Thoracic aorta (tissue), 2 donors: Measurements from ENCODE around the gene CTU2. TPM values are rescaled to one million over a fixed set of nuclear protein-coding genes. Genes with fewer than 3 reads are reported as not detected.

Experiments
- ATAC-seq: fragments of 150-250 bp; one replicate; pipeline ENCODE4 v1.8.0; 2017; ENCODE audit warnings: low read depth; ENCODE audit not compliant: insufficient number of reproducible peaks, low FRiP score
- DNase-seq: peaks from one replicate; pipeline ENCODE4 v3.0.0-alpha.2; 2020; ENCODE audit warnings: low spot score
- H3K27ac ChIP-seq, 2 donors: fragments of 200-600 bp; sonication (generic); 1 replicate in 1 of 2; 2 replicates in 1 of 2; pipeline ENCODE4 v1.5.1; 2016; ENCODE audit warnings: mild to moderate bottlenecking in 2 of 2, moderate library complexity in 2 of 2
- H3K27me3 ChIP-seq: fragments of 200-600 bp; sonication (generic); replicated peaks from 2 replicates; pipeline ENCODE4 v1.6.0; 2016; ENCODE audit warnings: mild to moderate bottlenecking; ENCODE audit not compliant: insufficient read depth
- H3K36me3 ChIP-seq: fragments of 200-600 bp; sonication (generic); one replicate; pipeline ENCODE4 v1.5.1; 2016
- H3K4me1 ChIP-seq, 2 donors: fragments of 200-600 bp; sonication (generic); 1 replicate in 1 of 2; 2 replicates in 1 of 2; pipeline versions ENCODE4 v1.5.1 to v1.6.0; 2016; ENCODE audit warnings: low read depth in 2 of 2, mild to moderate bottlenecking in 1 of 2; ENCODE audit not compliant: control insufficient read depth in 1 of 2
- H3K4me3 ChIP-seq: fragments of 200-600 bp; sonication (generic); 2 replicates; pipeline ENCODE4 v1.5.1; 2016; ENCODE audit warnings: mild to moderate bottlenecking
- H3K9me3 ChIP-seq: fragments of 200-600 bp; sonication (generic); 2 replicates; pipeline ENCODE4 v1.5.1; 2016
- CTCF ChIP-seq: fragments of 200-600 bp; sonication (generic); IDR thresholded peaks from one replicate; pipeline ENCODE4 v1.5.1; 2019; ENCODE audit warnings: antibody characterized with exemption
- total RNA-seq, 2 donors: library from RNA; depleted of rRNA; stranded (reverse); fragments of >200 nt; gene quantifications; one replicate each; pipeline versions ENCODE4 v1.1.0 to v1.2.3, GENCODE V29; 2016

Gene CTU2
- total RNA-seq, 2 donors from 2014 or later, result 11.1 to 21.0 TPM

DNA sequence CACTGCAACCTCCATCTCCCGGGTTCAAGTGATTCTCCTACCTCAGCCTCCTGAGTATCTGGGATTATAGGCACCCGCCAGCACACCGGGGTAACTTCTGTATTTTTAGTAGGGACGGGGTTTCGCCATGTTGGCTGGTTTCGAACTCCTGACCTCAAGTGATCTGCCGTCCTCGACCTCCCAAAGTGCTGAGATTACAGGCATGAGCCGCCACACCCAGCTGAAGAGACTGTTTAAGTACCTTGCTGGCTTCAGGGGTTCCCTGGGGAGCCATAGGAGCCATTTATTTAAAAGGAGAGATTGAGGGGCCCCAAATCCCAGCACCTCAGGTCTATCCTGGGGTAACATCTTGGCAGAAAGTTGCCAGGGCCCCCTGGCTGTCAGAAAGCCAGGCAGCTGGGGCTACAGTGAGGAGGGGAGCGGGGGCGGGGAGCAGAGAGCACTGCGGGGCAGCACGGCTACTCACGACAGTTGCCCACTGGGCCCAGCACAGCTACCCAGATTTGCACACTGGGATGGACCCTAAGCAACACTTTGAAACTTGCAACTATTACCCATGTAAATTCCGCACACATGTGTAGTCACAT lies 21.6 kb upstream of the CTU2 start:
- Histone ChIP-seq H3K36me3 (no peaks in the 10 kb centered on the region), H3K9me3 (no peaks in the 10 kb centered on the region), H3K4me3 (no peak overlapping the region), H3K4me1 (peaks cover 4 to 12% of the 10 kb centered on the region in 2 donors), H3K27me3 (no peaks in the 10 kb centered on the region), H3K27ac (no peak overlapping the region)
- ATAC-seq (no peak), DNase-seq (no peak)
- TF ChIP-seq CTCF, result no peak

- Histone ChIP-seq H3K27ac (no peak overlapping the region), H3K9me3 (no peaks in the 10 kb centered on the region), H3K36me3 (no peaks in the 10 kb centered on the region), H3K4me1 (peaks cover 4 to 12% of the 10 kb centered on the region in 2 donors), H3K4me3 (peak overlapping the region; percentile 66), H3K27me3 (no peaks in the 10 kb centered on the region)
- DNase-seq (no peak), ATAC-seq (peak; percentile 26)
- peak; percentile 24 for TF ChIP-seq CTCF
These were observed 20.9 kb upstream of the CTU2 start for GRCh38 chr16:88685156-88686061.

GRCh38 chr16:88686062-88686438 lies 20.3 kb upstream of the CTU2 start:
- ATAC-seq (no peak), DNase-seq (no peak)
- H3K27ac ChIP-seq, result no peak overlapping the region
- no peak for TF ChIP-seq CTCF
- H3K4me1 ChIP-seq, result peaks cover 4 to 12% of the 10 kb centered on the region in 2 donors
- H3K9me3 ChIP-seq, result no peaks in the 10 kb centered on the region
- peak overlapping the region; percentile 66 for H3K4me3 ChIP-seq
- no peaks in the 10 kb centered on the region for H3K36me3 ChIP-seq
- no peaks in the 10 kb centered on the region for H3K27me3 ChIP-seq

GRCh38 chr16:88686439-88687253 lies 19.7 kb upstream of the CTU2 start, which contains the start of gene SNAI3:
Gene SNAI3, minus strand, starts transcription at chr16:88686507. Its CDS starts 101 bp downstream, at chr16:88686406.
- peak within 1 kb of the TSS; percentile 66 for H3K4me3 ChIP-seq
- ATAC-seq (no peak), DNase-seq (no peak)
- no peaks in the 10 kb centered on the region for H3K9me3 ChIP-seq
- no peak within 1 kb of the TSS for H3K27ac ChIP-seq
- peaks cover 4 to 12% of the 10 kb centered on the region in 2 donors for H3K4me1 ChIP-seq
- H3K27me3 ChIP-seq, result no peaks in the 10 kb centered on the region
- no peak for TF ChIP-seq CTCF
- no peaks in the 10 kb centered on the region for H3K36me3 ChIP-seq

- ATAC-seq, result no peak
- Histone ChIP-seq H3K27me3 (no peaks in the 10 kb centered on the region), H3K4me3 (no peak overlapping the region), H3K4me1 (peaks cover 4 to 12% of the 10 kb centered on the region in 2 donors), H3K36me3 (no peaks in the 10 kb centered on the region), H3K27ac (no peak overlapping the region), H3K9me3 (no peaks in the 10 kb centered on the region)
- no peak for TF ChIP-seq CTCF
- no peak for DNase-seq
These were observed 19.1 kb upstream of the CTU2 start for GRCh38 chr16:88687254-88687576.
